ENCODE measurements around the gene DCAF8L2.
"Not testable (repeated sequence)": the region's sequence is repeated elsewhere in the genome, so short reads cannot be mapped to it uniquely, and the experiment has no call there.

Gene DCAF8L2

GRCh38 chrX:27746516-27746915 is 156.4 kb downstream of the DCAF8L2 start:
- Histone ChIP-seq H3K27me3 (ENCODE audit: control insufficient read depth in 1 of 2, insufficient read depth in 2 of 2, low read length in 2 of 2) (no peaks in the 10 kb centered on the region), H3K4me3 (ENCODE audit: low read depth in 1 of 2, low read length in 2 of 2) (no peak overlapping the region), H3K27ac (ENCODE audit: low read depth, low read length) (no peak overlapping the region), H3K9me3 (ENCODE audit: low read length) (no peaks in the 10 kb centered on the region), H3K36me3 (ENCODE audit: insufficient read depth, low read length) (no peaks in the 10 kb centered on the region), H3K9ac (ENCODE audit: low read length) (no peak overlapping the region), H3K4me1 (ENCODE audit: insufficient read depth, low read length) (no peaks in the 10 kb centered on the region)

GRCh38 chrX:27750298-27750697 is 160.2 kb downstream of the DCAF8L2 start:
- not testable (repeated sequence) for H3K9ac ChIP-seq (ENCODE audit: low read length); H3K4me3 ChIP-seq (ENCODE audit: low read depth in 1 of 2, low read length in 2 of 2); H3K4me1 ChIP-seq (ENCODE audit: insufficient read depth, low read length); H3K27ac ChIP-seq (ENCODE audit: low read depth, low read length); H3K27me3 ChIP-seq (ENCODE audit: control insufficient read depth in 1 of 2, insufficient read depth in 2 of 2, low read length in 2 of 2); H3K9me3 ChIP-seq (ENCODE audit: low read length); H3K36me3 ChIP-seq (ENCODE audit: insufficient read depth, low read length)

GRCh38 chrX:27751976-27752375 is 161.8 kb downstream of the DCAF8L2 start:
- Histone ChIP-seq H3K27ac (ENCODE audit: low read depth, low read length) (no peak overlapping the region), H3K4me1 (ENCODE audit: insufficient read depth, low read length) (no peaks in the 10 kb centered on the region), H3K9ac (ENCODE audit: low read length) (no peak overlapping the region), H3K4me3 (ENCODE audit: low read depth in 1 of 2, low read length in 2 of 2) (no peak overlapping the region), H3K9me3 (ENCODE audit: low read length) (no peaks in the 10 kb centered on the region), H3K27me3 (ENCODE audit: control insufficient read depth in 1 of 2, insufficient read depth in 2 of 2, low read length in 2 of 2) (no peaks in the 10 kb centered on the region), H3K36me3 (ENCODE audit: insufficient read depth, low read length) (no peaks in the 10 kb centered on the region)

GRCh38 chrX:27765718-27766117 is 175.6 kb downstream of the DCAF8L2 start:
- H3K27me3 ChIP-seq (ENCODE audit: control insufficient read depth in 1 of 2, insufficient read depth in 2 of 2, low read length in 2 of 2) = no peaks in the 10 kb centered on the region
- no peaks in the 10 kb centered on the region for H3K36me3 ChIP-seq (ENCODE audit: insufficient read depth, low read length)
- H3K9ac ChIP-seq (ENCODE audit: low read length) = no peak overlapping the region

GRCh38 chrX:27767387-27767786 is 177.2 kb downstream of the DCAF8L2 start:
- no peak overlapping the region for H3K4me3 ChIP-seq (ENCODE audit: low read depth in 1 of 2, low read length in 2 of 2)
- no peaks in the 10 kb centered on the region for H3K9me3 ChIP-seq (ENCODE audit: low read length)
- H3K9ac ChIP-seq (ENCODE audit: low read length) = no peak overlapping the region
- H3K27me3 ChIP-seq (ENCODE audit: control insufficient read depth in 1 of 2, insufficient read depth in 2 of 2, low read length in 2 of 2) = no peaks in the 10 kb centered on the region
- no peak overlapping the region for H3K27ac ChIP-seq (ENCODE audit: low read depth, low read length)
- no peaks in the 10 kb centered on the region for H3K4me1 ChIP-seq (ENCODE audit: insufficient read depth, low read length)
- no peaks in the 10 kb centered on the region for H3K36me3 ChIP-seq (ENCODE audit: insufficient read depth, low read length)

More at GRCh38 chrX:27765718-27766117, 175.6 kb downstream of the DCAF8L2 start:
- H3K4me1 ChIP-seq (ENCODE audit: insufficient read depth, low read length) = no peaks in the 10 kb centered on the region
- H3K9me3 ChIP-seq (ENCODE audit: low read length) = no peaks in the 10 kb centered on the region
- H3K4me3 ChIP-seq (ENCODE audit: low read depth in 1 of 2, low read length in 2 of 2) = no peak overlapping the region
- H3K27ac ChIP-seq (ENCODE audit: low read depth, low read length) = no peak overlapping the region

GRCh38 chrX:27775984-27776383 is 185.8 kb downstream of the DCAF8L2 start:
- H3K27me3 ChIP-seq (ENCODE audit: control insufficient read depth in 1 of 2, insufficient read depth in 2 of 2, low read length in 2 of 2) = no peaks in the 10 kb centered on the region
- no peaks in the 10 kb centered on the region for H3K36me3 ChIP-seq (ENCODE audit: insufficient read depth, low read length)
- no peaks in the 10 kb centered on the region for H3K9me3 ChIP-seq (ENCODE audit: low read length)
- no peak overlapping the region for H3K9ac ChIP-seq (ENCODE audit: low read length)
- H3K4me3 ChIP-seq (ENCODE audit: low read depth in 1 of 2, low read length in 2 of 2) = no peak overlapping the region
- no peak overlapping the region for H3K27ac ChIP-seq (ENCODE audit: low read depth, low read length)
- H3K4me1 ChIP-seq (ENCODE audit: insufficient read depth, low read length) = no peaks in the 10 kb centered on the region

- no peak overlapping the region for H3K4me3 ChIP-seq (ENCODE audit: low read depth in 1 of 2, low read length in 2 of 2)
- H3K9ac ChIP-seq (ENCODE audit: low read length) = no peak overlapping the region
- H3K4me1 ChIP-seq (ENCODE audit: insufficient read depth, low read length) = no peaks in the 10 kb centered on the region
- no peaks in the 10 kb centered on the region for H3K36me3 ChIP-seq (ENCODE audit: insufficient read depth, low read length)
- H3K27me3 ChIP-seq (ENCODE audit: control insufficient read depth in 1 of 2, insufficient read depth in 2 of 2, low read length in 2 of 2) = no peaks in the 10 kb centered on the region
- H3K9me3 ChIP-seq (ENCODE audit: low read length) = no peaks in the 10 kb centered on the region
- no peak overlapping the region for H3K27ac ChIP-seq (ENCODE audit: low read depth, low read length)
These were observed 206.6 kb downstream of the DCAF8L2 start for GRCh38 chrX:27796640-27797257.

- Histone ChIP-seq H3K9ac (ENCODE audit: low read length) (no peak overlapping the region), H3K4me3 (ENCODE audit: low read depth in 1 of 2, low read length in 2 of 2) (no peak overlapping the region), H3K4me1 (ENCODE audit: insufficient read depth, low read length) (no peaks in the 10 kb centered on the region), H3K36me3 (ENCODE audit: insufficient read depth, low read length) (no peaks in the 10 kb centered on the region), H3K9me3 (ENCODE audit: low read length) (no peaks in the 10 kb centered on the region), H3K27me3 (ENCODE audit: control insufficient read depth in 1 of 2, insufficient read depth in 2 of 2, low read length in 2 of 2) (no peaks in the 10 kb centered on the region), H3K27ac (ENCODE audit: low read depth, low read length) (no peak overlapping the region)
These were observed 207.4 kb downstream of the DCAF8L2 start for GRCh38 chrX:27797575-27797974.
